NCI-H128 (cell line): ENCODE measurements around the gene FAM236D.
"Not testable (repeated sequence)": the region's sequence is repeated elsewhere in the genome, so short reads cannot be mapped to it uniquely, and the experiment has no call there.

Experiments
- DNase-seq: peaks from one replicate; lab custom pipeline; 2025; ENCODE audit not compliant: unreplicated experiment; lab: John Stamatoyannopoulos, UW

Gene FAM236D

GRCh38 chrX:72808110-72808509, at the start of gene FAM236D:
TSS of gene FAM236D (minus strand) at chrX:72808210. CDS start at chrX:72808110, 100 bp downstream.
- DNase-seq: not testable (repeated sequence)

- DNase-seq: not testable (repeated sequence)
Observed at GRCh38 chrX:72837532-72837931, 29.5 kb upstream of the FAM236D start.

GRCh38 chrX:72830701-72831100, 22.7 kb upstream of the FAM236D start:
- not testable (repeated sequence) for DNase-seq

- not testable (repeated sequence) for DNase-seq
Observed at GRCh38 chrX:72790390-72790789, 17.6 kb downstream of the FAM236D start.

- not testable (repeated sequence) for DNase-seq
Observed at GRCh38 chrX:72788142-72788541, 19.9 kb downstream of the FAM236D start.

GRCh38 chrX:72783964-72784363, 24.0 kb downstream of the FAM236D start:
- not testable (repeated sequence) for DNase-seq

- DNase-seq: not testable (repeated sequence)
Observed at GRCh38 chrX:72783365-72783936, 24.6 kb downstream of the FAM236D start.

GRCh38 chrX:72782560-72782959, 25.4 kb downstream of the FAM236D start, which contains the start of gene FAM236B:
TSS of gene FAM236B (minus strand) at chrX:72782660. CDS start at chrX:72782560, 100 bp downstream.
- not testable (repeated sequence) for DNase-seq

GRCh38 chrX:72778146-72778545, 29.9 kb downstream of the FAM236D start:
- DNase-seq: not testable (repeated sequence)

GRCh38 chrX:72777467-72777790, 30.6 kb downstream of the FAM236D start:
- not testable (repeated sequence) for DNase-seq

GRCh38 chrX:72776653-72777466, 31.1 kb downstream of the FAM236D start, which contains the start of gene DMRTC1B:
TSS of gene DMRTC1B (plus strand) at chrX:72776890. CDS start at chrX:72845136, 68,246 bp downstream.
- DNase-seq: not testable (repeated sequence)

GRCh38 chrX:72760454-72760853, 47.6 kb downstream of the FAM236D start:
- DNase-seq: not testable (repeated sequence)
